Measurements from ENCODE around the gene SLC38A9. TPM values are rescaled to one million over a fixed set of nuclear protein-coding genes. Genes with fewer than 3 reads are reported as not detected.
"Not testable (repeated sequence)": the region's sequence is repeated elsewhere in the genome, so short reads cannot be mapped to it uniquely, and the experiment has no call there.

SLC38A9 gene
- total RNA-seq, 1 donor from 2014 or later = 7.0 TPM

DNA sequence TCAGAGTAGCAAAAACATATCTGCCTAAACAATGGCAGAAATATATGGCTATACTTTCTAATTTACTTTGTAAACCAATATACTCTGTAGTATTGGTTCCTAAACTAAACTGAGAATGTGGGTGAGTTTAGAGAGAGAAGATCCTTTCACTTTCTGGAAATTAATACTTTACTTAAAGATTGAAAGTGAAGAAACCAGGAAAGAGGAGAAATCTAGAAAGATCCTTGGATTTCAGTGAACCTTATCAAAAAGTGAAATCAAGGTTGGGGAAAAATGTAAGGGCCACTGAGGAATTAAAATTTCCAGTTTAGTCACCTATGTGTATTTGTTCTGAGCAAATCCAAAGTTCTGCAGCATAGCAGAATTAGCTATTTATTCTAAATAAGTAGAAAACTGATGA lies 5.9 kb downstream of the SLC38A9 start:
- peaks cover 9% of the 10 kb centered on the region for H3K4me1 ChIP-seq
- intact Hi-C loops (cut with micrococcal nuclease) = no loop called here
- H3K9me3 ChIP-seq (replicated peaks) = no peaks in the 10 kb centered on the region
- TF ChIP-seq, protein P1, sequence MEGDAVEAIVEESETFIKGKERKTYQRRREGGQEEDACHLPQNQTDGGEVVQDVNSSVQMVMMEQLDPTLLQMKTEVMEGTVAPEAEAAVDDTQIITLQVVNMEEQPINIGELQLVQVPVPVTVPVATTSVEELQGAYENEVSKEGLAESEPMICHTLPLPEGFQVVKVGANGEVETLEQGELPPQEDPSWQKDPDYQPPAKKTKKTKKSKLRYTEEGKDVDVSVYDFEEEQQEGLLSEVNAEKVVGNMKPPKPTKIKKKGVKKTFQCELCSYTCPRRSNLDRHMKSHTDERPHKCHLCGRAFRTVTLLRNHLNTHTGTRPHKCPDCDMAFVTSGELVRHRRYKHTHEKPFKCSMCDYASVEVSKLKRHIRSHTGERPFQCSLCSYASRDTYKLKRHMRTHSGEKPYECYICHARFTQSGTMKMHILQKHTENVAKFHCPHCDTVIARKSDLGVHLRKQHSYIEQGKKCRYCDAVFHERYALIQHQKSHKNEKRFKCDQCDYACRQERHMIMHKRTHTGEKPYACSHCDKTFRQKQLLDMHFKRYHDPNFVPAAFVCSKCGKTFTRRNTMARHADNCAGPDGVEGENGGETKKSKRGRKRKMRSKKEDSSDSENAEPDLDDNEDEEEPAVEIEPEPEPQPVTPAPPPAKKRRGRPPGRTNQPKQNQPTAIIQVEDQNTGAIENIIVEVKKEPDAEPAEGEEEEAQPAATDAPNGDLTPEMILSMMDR (IDR thresholded peaks at IDR 0.05; ENCODE audit: borderline replicate concordance) = no peak
- H3K27ac ChIP-seq (replicated peaks) = no peak overlapping the region
- H3K36me3 ChIP-seq = peaks cover 20% of the 10 kb centered on the region
- H3K27me3 ChIP-seq (ENCODE audit: low read depth) = no peaks in the 10 kb centered on the region
- H3K4me3 ChIP-seq = no peak overlapping the region
- DNase-seq = no peak

DNA sequence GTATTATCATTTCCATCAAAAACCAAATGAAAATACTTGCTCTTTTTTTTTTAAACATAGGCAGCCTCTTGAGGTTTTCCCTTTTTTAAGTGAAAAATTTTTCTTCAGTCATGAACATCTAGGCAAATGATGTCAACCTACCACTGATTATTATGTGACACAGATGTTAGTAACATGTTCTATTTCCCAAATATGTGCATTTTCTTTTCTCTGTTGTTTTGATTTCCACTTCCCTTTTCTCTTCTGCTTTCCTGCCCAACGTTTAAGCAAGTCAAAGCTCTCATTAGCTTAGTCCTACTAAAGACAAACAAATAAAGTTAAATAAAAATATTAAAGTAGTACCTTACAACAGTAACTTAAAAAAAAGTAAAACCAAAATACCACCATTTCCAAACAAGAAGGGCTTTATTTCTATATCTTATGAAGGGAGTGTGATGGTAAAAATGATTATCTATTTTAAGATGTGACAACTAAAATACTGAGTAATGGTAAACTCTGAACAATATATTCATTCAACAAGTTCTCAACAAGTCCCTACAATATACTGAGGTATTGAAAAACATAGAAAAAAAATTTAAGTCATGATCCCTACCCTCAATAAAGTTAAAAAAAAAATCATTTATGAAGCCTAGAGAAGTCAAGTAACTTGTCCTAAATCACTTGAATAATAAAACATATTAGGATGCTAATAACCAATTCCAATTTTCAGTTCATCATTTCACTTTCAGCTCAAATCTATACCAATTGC lies 9.4 kb downstream of the SLC38A9 start:
- intact Hi-C loops (cut with micrococcal nuclease) = no loop called here
- H3K27me3 ChIP-seq (ENCODE audit: low read depth) = no peaks in the 10 kb centered on the region
- DNase-seq = no peak
- no peak overlapping the region for H3K4me3 ChIP-seq
- no peaks in the 10 kb centered on the region for H3K9me3 ChIP-seq (replicated peaks)
- H3K36me3 ChIP-seq = peaks cover 10% of the 10 kb centered on the region
- TF ChIP-seq, protein P1 (IDR thresholded peaks at IDR 0.05; ENCODE audit: borderline replicate concordance) = no peak
- no peak overlapping the region for H3K27ac ChIP-seq (replicated peaks)
- H3K4me1 ChIP-seq = peaks cover 19% of the 10 kb centered on the region

DNA sequence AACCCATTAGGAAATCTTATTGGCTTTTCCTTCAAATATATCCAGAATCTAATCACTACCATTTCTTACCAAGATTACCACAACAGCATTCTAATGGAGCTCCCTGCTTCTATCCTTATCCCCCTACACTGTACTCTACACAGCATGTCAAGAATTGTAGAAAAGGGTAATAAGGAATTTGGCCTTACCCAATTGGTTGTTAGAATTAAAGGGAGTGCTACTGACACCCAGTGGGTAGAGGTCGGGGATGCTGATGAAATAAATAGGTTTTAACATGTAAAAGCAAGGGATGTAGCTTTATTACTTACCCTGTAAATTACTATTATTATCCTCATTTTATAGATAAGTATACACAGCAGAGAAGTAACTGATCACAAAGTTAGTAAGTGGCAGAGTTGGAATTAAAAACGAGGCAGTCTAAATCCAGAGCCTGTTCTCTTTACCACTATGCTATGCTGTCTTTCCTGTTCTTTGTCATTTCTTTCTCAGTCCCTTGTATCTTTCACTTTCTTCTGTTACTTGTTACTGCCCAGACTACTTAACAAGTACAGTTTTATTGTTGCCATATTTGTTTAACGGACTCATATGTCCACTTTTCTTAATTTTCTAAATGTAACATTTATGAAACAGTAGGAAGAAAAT lies 10.5 kb downstream of the SLC38A9 start:
- TF ChIP-seq, protein P1 (IDR thresholded peaks at IDR 0.05; ENCODE audit: borderline replicate concordance) = no peak
- Histone ChIP-seq H3K27me3 (ENCODE audit: low read depth) (no peaks in the 10 kb centered on the region), H3K9me3 (replicated peaks) (no peaks in the 10 kb centered on the region), H3K4me1 (peaks cover 19% of the 10 kb centered on the region), H3K36me3 (peaks cover 9% of the 10 kb centered on the region), H3K27ac (replicated peaks) (no peak overlapping the region), H3K4me3 (no peak overlapping the region)
- intact Hi-C loops (cut with micrococcal nuclease) = no loop called here
- no peak for DNase-seq

DNA sequence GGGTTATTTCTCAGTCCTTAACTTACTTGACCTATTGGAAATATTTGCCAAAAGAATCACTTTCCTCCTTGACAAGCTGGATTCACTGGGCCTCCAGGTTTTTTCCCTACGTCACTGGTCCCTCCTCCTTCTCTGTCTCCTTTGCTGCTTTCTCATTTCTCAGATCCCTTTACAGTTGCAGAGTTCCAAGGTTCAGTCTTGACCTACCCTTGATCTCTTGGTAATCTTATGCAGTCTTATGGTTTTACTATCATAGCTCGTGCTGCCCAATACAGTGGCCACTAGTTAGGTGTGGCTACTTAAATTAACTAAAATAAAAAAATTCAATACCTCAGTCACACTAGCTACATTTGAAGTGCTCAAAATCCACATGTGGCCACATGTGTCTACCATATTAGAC lies 11.4 kb downstream of the SLC38A9 start:
- H3K36me3 ChIP-seq = peaks cover 9% of the 10 kb centered on the region
- H3K27ac ChIP-seq (replicated peaks) = no peak overlapping the region
- no peak overlapping the region for H3K4me3 ChIP-seq
- no peaks in the 10 kb centered on the region for H3K27me3 ChIP-seq (ENCODE audit: low read depth)
- peaks cover 19% of the 10 kb centered on the region for H3K4me1 ChIP-seq
- TF ChIP-seq, protein P1 (IDR thresholded peaks at IDR 0.05; ENCODE audit: borderline replicate concordance) = no peak
- no peaks in the 10 kb centered on the region for H3K9me3 ChIP-seq (replicated peaks)
- intact Hi-C loops (cut with micrococcal nuclease) = no loop called here
- DNase-seq = no peak

- Histone ChIP-seq H3K9me3 (replicated peaks) (no peaks in the 10 kb centered on the region), H3K4me3 (no peak overlapping the region), H3K27me3 (ENCODE audit: low read depth) (no peaks in the 10 kb centered on the region), H3K36me3 (peaks cover 9% of the 10 kb centered on the region), H3K27ac (replicated peaks) (no peak overlapping the region), H3K4me1 (peaks cover 19% of the 10 kb centered on the region)
- DNase-seq = no peak
- TF ChIP-seq, protein P1 (IDR thresholded peaks at IDR 0.05; ENCODE audit: borderline replicate concordance) = no peak
- intact Hi-C loops (cut with micrococcal nuclease) = loop anchor here (10.0 kb wide), 1 partner anchor 354 kb away; no protein-coding TSS in a partner anchor
These were observed 13.0 kb downstream of the SLC38A9 start for GRCh38 chr5:55699041-55699688.

GRCh38 chr5:55696704-55697103 lies 15.4 kb downstream of the SLC38A9 start:
- not testable (repeated sequence) for H3K9me3 ChIP-seq (replicated peaks); H3K36me3 ChIP-seq; H3K4me3 ChIP-seq; H3K27me3 ChIP-seq (ENCODE audit: low read depth); DNase-seq; H3K27ac ChIP-seq (replicated peaks)
- intact Hi-C loops (cut with micrococcal nuclease) = loop anchor here (10.0 kb wide), 1 partner anchor 352 kb away; no protein-coding TSS in a partner anchor
- H3K4me1 ChIP-seq = peaks cover 23% of the 10 kb centered on the region
